Peyer's patch (tissue), 4 donors: ENCODE results near the gene MRPL38.

Experiments used
- CTCF ChIP-seq, 6 experiments: fragments of 450-650 bp in 4 of 6; fragments of 200-600 bp in 2 of 6; sonication (generic) in 1 of 6; IDR thresholded peaks; one replicate each; pipeline ENCODE4 v1.5.1; 2017 to 2019; ENCODE audit warnings: antibody characterized with exemption in 6 of 6, mild to moderate bottlenecking in 3 of 6, moderate library complexity in 1 of 6
- POLR2A ChIP-seq, 2 donors: fragments of 450-650 bp; IDR thresholded peaks; one replicate each; pipeline ENCODE4 v1.5.1; 2017; ENCODE audit warnings: antibody characterized with exemption in 2 of 2, mild to moderate bottlenecking in 2 of 2, moderate library complexity in 2 of 2

- no peak for TF ChIP-seq POLR2A (IDR thresholded peaks at IDR 0.05)
- TF ChIP-seq CTCF (IDR thresholded peaks at IDR 0.05), result no peak
Measured at GRCh38 chr17:75885431-75885830, 19.3 kb downstream of the MRPL38 start.
